ENCODE results near the gene CUL3. TPM values are rescaled to one million over a fixed set of nuclear protein-coding genes. Genes with fewer than 3 reads are reported as not detected.
A peak's percentile ranks its signal among the peaks of the same experiment; 100 is the strongest.
"Not testable (repeated sequence)": the region's sequence is repeated elsewhere in the genome, so short reads cannot be mapped to it uniquely, and the experiment has no call there.

CUL3 gene
- total and polyA plus RNA-seq, 2 experiments from 2014 or later = 86.0 to 125 TPM

GRCh38 chr2:224584785-224585210 lies 365 bp downstream of the CUL3 start (continued):
- TF ChIP-seq CTCF (conservative IDR thresholded peaks at IDR 0.05; ENCODE audit: low read depth in 2 of 2) = no peak
- TF ChIP-seq EZH2 (IDR thresholded peaks at IDR 0.05; ENCODE audit: low read depth, unreplicated experiment) = no peak

- H3K4me1 Mint-ChIP-seq = peaks cover 49% of the 10 kb centered on the region
These were observed 915 bp downstream of the CUL3 start for GRCh38 chr2:224584111-224584784.

GRCh38 chr2:224583033-224583432 lies 2.1 kb downstream of the CUL3 start:
- H2AFZ ChIP-seq; H3K36me3 ChIP-seq (ENCODE audit: insufficient read depth); DNase-seq (ENCODE audit: low spot score); H3K9me3 Mint-ChIP-seq; H3K27me3 ChIP-seq (ENCODE audit: insufficient read depth); H3K9me2 ChIP-seq (ENCODE audit: insufficient read depth); H3K27ac ChIP-seq (ENCODE audit: low read depth); ATAC-seq; H3K27ac Mint-ChIP-seq; H3F3A ChIP-seq (replicated peaks; ENCODE audit: low read depth): not testable (repeated sequence)
- Mint-ChIP-seq H3K27me3 (ENCODE audit: insufficient read depth, low read depth, poor library complexity) (peaks cover 11% of the 10 kb centered on the region), H3K4me3 (peak overlapping the region; percentile 100), H3K36me3 (ENCODE audit: low read depth) (peaks cover 15% of the 10 kb centered on the region; the same call in 2 of the 3 replicates), H3K4me1 (peaks cover 44% of the 10 kb centered on the region)
- peaks cover 65% of the 10 kb centered on the region for H3K79me2 ChIP-seq (replicated peaks; ENCODE audit: insufficient read depth)
- peaks cover 39% of the 10 kb centered on the region for H3K4me1 ChIP-seq (ENCODE audit: insufficient read depth)
- peaks cover 36% of the 10 kb centered on the region for H4K20me1 ChIP-seq (replicated peaks; ENCODE audit: insufficient read depth)
- H3K4me2 ChIP-seq = peak overlapping the region; percentile 86
- peak overlapping the region; percentile 93 for H3K4me3 ChIP-seq

More at GRCh38 chr2:224584111-224584784, 915 bp downstream of the CUL3 start:
- peaks cover 52% of the 10 kb centered on the region for H3K79me2 ChIP-seq (replicated peaks; ENCODE audit: insufficient read depth)
- no peaks in the 10 kb centered on the region for H3K36me3 ChIP-seq (ENCODE audit: insufficient read depth)
- peak overlapping the region; percentile 100 for H3K4me3 Mint-ChIP-seq
- DNase-seq (ENCODE audit: low spot score) = peak; percentile 62
- H3K9me3 Mint-ChIP-seq = 0 out of 3 replicates have a peak, but pooled peaks cover 3% of the 10 kb centered on the region
- H3K27ac ChIP-seq (ENCODE audit: low read depth) = 0 out of 2 replicates have a peak overlapping the region, but pooled peaks have one; percentile 46
- peak overlapping the region; percentile 98 for H3K27ac Mint-ChIP-seq
- H2AFZ ChIP-seq = no peak overlapping the region
- ATAC-seq = no peak
- H3K4me1 ChIP-seq (ENCODE audit: insufficient read depth) = peaks cover 34% of the 10 kb centered on the region
- H3F3A ChIP-seq (replicated peaks; ENCODE audit: low read depth) = no peaks in the 10 kb centered on the region
- H3K27me3 ChIP-seq (ENCODE audit: insufficient read depth) = no peaks in the 10 kb centered on the region
- TF ChIP-seq CREB1 (CRISPR knock-in tag; IDR thresholded peaks at IDR 0.05; ENCODE audit: low read depth) = no peak
- peak overlapping the region; percentile 86 for H3K4me2 ChIP-seq
- peaks cover 15% of the 10 kb centered on the region; the same call in 2 of the 3 replicates for H3K36me3 Mint-ChIP-seq (ENCODE audit: low read depth)
- no peaks in the 10 kb centered on the region for H3K9me2 ChIP-seq (ENCODE audit: insufficient read depth)
- H3K4me3 ChIP-seq = peak overlapping the region; percentile 93
- peaks cover 11% of the 10 kb centered on the region for H3K27me3 Mint-ChIP-seq (ENCODE audit: insufficient read depth, low read depth, poor library complexity)
- peaks cover 34% of the 10 kb centered on the region for H4K20me1 ChIP-seq (replicated peaks; ENCODE audit: insufficient read depth)

- H2AFZ ChIP-seq = no peak overlapping the region
- no peaks in the 10 kb centered on the region for H3K27me3 ChIP-seq (ENCODE audit: insufficient read depth)
- peak overlapping the region; percentile 8; the same call in 1 of the 2 replicates for H3K4me3 ChIP-seq
- H3K4me1 ChIP-seq (ENCODE audit: insufficient read depth) = peaks cover 46% of the 10 kb centered on the region
- Mint-ChIP-seq H3K36me3 (ENCODE audit: low read depth) (peaks cover 15% of the 10 kb centered on the region; the same call in 2 of the 3 replicates), H3K9me3 (no peaks in the 10 kb centered on the region), H3K4me3 (no peak overlapping the region), H3K27me3 (ENCODE audit: insufficient read depth, low read depth, poor library complexity) (peaks cover 6% of the 10 kb centered on the region), H3K4me1 (peaks cover 53% of the 10 kb centered on the region), H3K27ac (no peak overlapping the region)
- H3K9me2 ChIP-seq (ENCODE audit: insufficient read depth) = no peaks in the 10 kb centered on the region
- DNase-seq (ENCODE audit: low spot score) = no peak
- H3F3A ChIP-seq (replicated peaks; ENCODE audit: low read depth) = no peaks in the 10 kb centered on the region
- no peak for ATAC-seq
- no peaks in the 10 kb centered on the region for H3K36me3 ChIP-seq (ENCODE audit: insufficient read depth)
- H3K79me2 ChIP-seq (replicated peaks; ENCODE audit: insufficient read depth) = peaks cover 92% of the 10 kb centered on the region
- H3K27ac ChIP-seq (ENCODE audit: low read depth) = peak overlapping the region; percentile 3; the same call in 1 of the 2 replicates
- peaks cover 55% of the 10 kb centered on the region for H4K20me1 ChIP-seq (replicated peaks; ENCODE audit: insufficient read depth)
- H3K4me2 ChIP-seq = peak overlapping the region; percentile 39
- TF ChIP-seq ZNF331 (CRISPR knock-in tag; IDR thresholded peaks at IDR 0.05; ENCODE audit: low read depth) (no peak), POLR2AphosphoS5 (IDR thresholded peaks at IDR 0.05; ENCODE audit: low read depth) (no peak), EZH2 (IDR thresholded peaks at IDR 0.05; ENCODE audit: low read depth, unreplicated experiment) (no peak)
These were observed 4.9 kb downstream of the CUL3 start for GRCh38 chr2:224580248-224580647.

Data from GM23338 (cell line).